ENCODE measurements around the gene DAB2.

Gene DAB2

GRCh38 chr5:39447968-39448367 is 23.2 kb upstream of the DAB2 start:
- TF ChIP-seq POLR2A (IDR thresholded peaks at IDR 0.05; ENCODE audit: extremely low read depth, insufficient read length) (no peak), MYC (IDR thresholded peaks at IDR 0.05; ENCODE audit: low read depth, low read length) (no peak), CTCF (IDR thresholded peaks at IDR 0.05; ENCODE audit: low read depth, low read length) (no peak), MAX (IDR thresholded peaks at IDR 0.05; ENCODE audit: low read depth, low read length) (no peak)
- DNase-seq (ENCODE audit: low read depth) = no peak
- H3K4me3 ChIP-seq (ENCODE audit: low read depth, low read length) = no peak overlapping the region

GRCh38 chr5:39447059-39447458 is 22.3 kb upstream of the DAB2 start:
- DNase-seq (ENCODE audit: low read depth) = no peak
- H3K4me3 ChIP-seq (ENCODE audit: low read depth, low read length) = no peak overlapping the region
- no peak for TF ChIP-seq MYC (IDR thresholded peaks at IDR 0.05; ENCODE audit: low read depth, low read length)
- TF ChIP-seq MAX (IDR thresholded peaks at IDR 0.05; ENCODE audit: low read depth, low read length) = no peak
- TF ChIP-seq CTCF (IDR thresholded peaks at IDR 0.05; ENCODE audit: low read depth, low read length) = no peak
- no peak for TF ChIP-seq POLR2A (IDR thresholded peaks at IDR 0.05; ENCODE audit: extremely low read depth, insufficient read length)

GRCh38 chr5:39446231-39446630 is 21.5 kb upstream of the DAB2 start:
- no peak overlapping the region for H3K4me3 ChIP-seq (ENCODE audit: low read depth, low read length)
- DNase-seq (ENCODE audit: low read depth) = no peak
- TF ChIP-seq MYC (IDR thresholded peaks at IDR 0.05; ENCODE audit: low read depth, low read length) (no peak), CTCF (IDR thresholded peaks at IDR 0.05; ENCODE audit: low read depth, low read length) (no peak), POLR2A (IDR thresholded peaks at IDR 0.05; ENCODE audit: extremely low read depth, insufficient read length) (no peak), MAX (IDR thresholded peaks at IDR 0.05; ENCODE audit: low read depth, low read length) (no peak)

GRCh38 chr5:39443911-39444310 is 19.1 kb upstream of the DAB2 start:
- no peak for TF ChIP-seq CTCF (IDR thresholded peaks at IDR 0.05; ENCODE audit: low read depth, low read length)
- no peak for TF ChIP-seq MAX (IDR thresholded peaks at IDR 0.05; ENCODE audit: low read depth, low read length)
- no peak for TF ChIP-seq POLR2A (IDR thresholded peaks at IDR 0.05; ENCODE audit: extremely low read depth, insufficient read length)
- TF ChIP-seq MYC (IDR thresholded peaks at IDR 0.05; ENCODE audit: low read depth, low read length) = no peak
- no peak for DNase-seq (ENCODE audit: low read depth)
- H3K4me3 ChIP-seq (ENCODE audit: low read depth, low read length) = no peak overlapping the region

GRCh38 chr5:39442991-39443390 is 18.2 kb upstream of the DAB2 start:
- no peak overlapping the region for H3K4me3 ChIP-seq (ENCODE audit: low read depth, low read length)
- DNase-seq (ENCODE audit: low read depth) = no peak
- TF ChIP-seq MAX (IDR thresholded peaks at IDR 0.05; ENCODE audit: low read depth, low read length) (no peak), MYC (IDR thresholded peaks at IDR 0.05; ENCODE audit: low read depth, low read length) (no peak), POLR2A (IDR thresholded peaks at IDR 0.05; ENCODE audit: extremely low read depth, insufficient read length) (no peak), CTCF (IDR thresholded peaks at IDR 0.05; ENCODE audit: low read depth, low read length) (no peak)

- no peak overlapping the region for H3K4me3 ChIP-seq (ENCODE audit: low read depth, low read length)
- DNase-seq (ENCODE audit: low read depth) = no peak
- no peak for TF ChIP-seq CTCF (IDR thresholded peaks at IDR 0.05; ENCODE audit: low read depth, low read length)
- TF ChIP-seq MAX (IDR thresholded peaks at IDR 0.05; ENCODE audit: low read depth, low read length) = no peak
- no peak for TF ChIP-seq POLR2A (IDR thresholded peaks at IDR 0.05; ENCODE audit: extremely low read depth, insufficient read length)
- TF ChIP-seq MYC (IDR thresholded peaks at IDR 0.05; ENCODE audit: low read depth, low read length) = no peak
Measured at GRCh38 chr5:39441838-39442237, 17.1 kb upstream of the DAB2 start.

Data from NB4 (cell line).